Psoas muscle (tissue), 8 donors: ENCODE measurements around the gene SVOPL. TPM values are rescaled to one million over a fixed set of nuclear protein-coding genes. Genes with fewer than 3 reads are reported as not detected.

ENCODE experiments used
- ATAC-seq, 4 donors: fragments of 200-7000 bp; cut with Tn5 transposase; one replicate each; pipeline ENCODE4 v1.9.1; 2020; ENCODE audit warnings: moderate library complexity in 3 of 4, mild to moderate bottlenecking in 2 of 4
- DNase-seq, 2 donors: peaks; one replicate each; pipeline ENCODE4 v3.0.0-alpha.2; 2020
- H3K27ac ChIP-seq: fragments of 200-600 bp; one replicate; pipeline ENCODE4 v1.8.0; 2022
- H3K27me3 ChIP-seq, 3 donors: fragments of 200-600 bp in 1 of 3; one replicate each; pipeline versions ENCODE4 v1.6.1 to v1.8.0; 2013 to 2022; ENCODE audit warnings: low read length in 2 of 3, mild to moderate bottlenecking in 2 of 3, moderate library complexity in 1 of 3; ENCODE audit not compliant: insufficient read depth in 3 of 3
- H3K36me3 ChIP-seq, 2 donors: fragments of 200-600 bp in 1 of 2; one replicate each; pipeline versions ENCODE4 v1.6.1 to v1.8.0; 2013 to 2022; ENCODE audit warnings: low read depth in 1 of 2, mild to moderate bottlenecking in 1 of 2, moderate library complexity in 1 of 2; ENCODE audit not compliant: insufficient read depth in 1 of 2
- H3K4me1 ChIP-seq: fragments of 200-600 bp; one replicate; pipeline ENCODE4 v1.8.0; 2022
- H3K4me3 ChIP-seq: fragments of 200-600 bp; one replicate; pipeline ENCODE4 v1.8.0; 2022; ENCODE audit warnings: mild to moderate bottlenecking
- H3K9me3 ChIP-seq: fragments of 200-600 bp; one replicate; pipeline ENCODE4 v1.8.0; 2022
- WGBS, 3 donors: extraction: QIAGEN DNeasy Blood & Tissue Kit; methylation state at CpG; one replicate each; pipeline versions ENCODE4 v1.1.6 to v1.1.7; 2013; 5-methylcytosine and 5-hydroxymethylcytosine counted together
- intact Hi-C, 2 donors: fragments of 100-400 bp; cut with DNase I; formaldehyde crosslinking; loops; one replicate each; pipeline versions ENCODE4 v1.11.0 to v1.14.2; 2022
- long read RNA-seq, 2 donors: library from polyadenylated mRNA; unstranded; transcript quantifications; one replicate each; pipeline ENCODE4 v2.0.0, GENCODE V29; 2021
- polyA plus RNA-seq, 3 donors: library from polyadenylated mRNA; stranded (reverse); fragments of 200-250 nt; gene quantifications; one replicate each; pipeline ENCODE4 v1.2.3, GENCODE V29; 2013
- total RNA-seq, 4 donors: library from RNA; stranded (reverse); fragmentation: NEBNext Ultra II Directional in 2 of 4; extraction: Animal tissue kit (Norgen Biotek cat#: 25700) in 2 of 4; gene quantifications; one replicate each; pipeline versions ENCODE4 v1.2.1 to v1.2.4, GENCODE V29; 2021 to 2023
- TF ChIP-seq, protein P1 (sequence below): fragments of 200-600 bp; IDR thresholded peaks from one replicate; pipeline ENCODE4 v1.8.0; 2022; ENCODE audit warnings: antibody characterized with exemption
- donor health status: healthy with polysubstance abuse.
- donor health status: DM: no; HTN: no; CAD: no; lungs with moderate emphysema.
- donor health status: Bipolar disorder and iron deficiency.
- donor health status: healthy.
- donor health status: DM: yes; HTN: yes; CAD: no.
- donor health status: DM: no; HTN: no; CAD: no.
- donor health status: DM: no; HTN: no; CAD: no.
- donor health status: DM: yes; HTN: yes; CAD: no.

SVOPL gene, protein sequence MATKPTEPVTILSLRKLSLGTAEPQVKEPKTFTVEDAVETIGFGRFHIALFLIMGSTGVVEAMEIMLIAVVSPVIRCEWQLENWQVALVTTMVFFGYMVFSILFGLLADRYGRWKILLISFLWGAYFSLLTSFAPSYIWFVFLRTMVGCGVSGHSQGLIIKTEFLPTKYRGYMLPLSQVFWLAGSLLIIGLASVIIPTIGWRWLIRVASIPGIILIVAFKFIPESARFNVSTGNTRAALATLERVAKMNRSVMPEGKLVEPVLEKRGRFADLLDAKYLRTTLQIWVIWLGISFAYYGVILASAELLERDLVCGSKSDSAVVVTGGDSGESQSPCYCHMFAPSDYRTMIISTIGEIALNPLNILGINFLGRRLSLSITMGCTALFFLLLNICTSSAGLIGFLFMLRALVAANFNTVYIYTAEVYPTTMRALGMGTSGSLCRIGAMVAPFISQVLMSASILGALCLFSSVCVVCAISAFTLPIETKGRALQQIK
- not detected for total RNA-seq
- under 1 TPM in 1 of 3 donors, not detected in 2; 0.01 TPM for polyA plus RNA-seq
- long read RNA-seq, donor 1: 0 reads
- long read RNA-seq, donor 2: 0 reads

DNA sequence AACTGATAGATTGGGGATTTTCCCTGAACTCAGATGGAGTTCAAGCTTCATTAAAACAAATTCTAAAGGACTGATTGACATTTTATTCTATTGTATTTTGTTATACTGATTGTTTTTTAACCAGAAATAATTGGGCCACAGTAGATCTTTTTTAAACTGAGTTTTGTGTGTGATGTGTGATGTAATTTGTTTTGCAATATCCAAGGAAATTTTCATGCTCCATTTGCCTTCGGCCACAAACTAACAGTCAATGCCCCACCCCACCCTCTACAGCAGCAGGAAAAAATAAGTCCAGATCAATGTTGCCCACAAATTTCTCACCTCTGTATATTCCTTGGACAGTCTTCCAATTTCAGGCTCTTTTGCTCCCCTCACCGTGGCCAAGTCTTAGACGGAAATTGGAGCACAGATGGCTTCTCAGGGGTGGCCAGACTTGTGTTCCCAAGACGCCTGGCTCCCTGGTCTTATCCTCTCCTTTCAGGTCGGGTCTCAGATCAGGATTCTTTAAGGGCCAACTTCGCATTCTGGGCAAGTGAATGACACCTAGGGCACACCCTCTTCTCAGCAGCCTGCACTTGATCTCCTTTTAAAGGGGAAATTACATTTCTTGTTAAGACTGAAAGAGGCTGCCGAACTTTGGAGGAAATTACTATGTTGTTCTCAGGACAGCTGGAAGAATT, at the start of gene SVOPL:
Gene SVOPL, minus strand, starts transcription at position 506 of the 680 bp plus-strand sequence. CDS start 22,317 bp downstream, outside the sequence.
- no peaks in the 10 kb centered on the region for H3K36me3 ChIP-seq
- TF ChIP-seq, protein P1, sequence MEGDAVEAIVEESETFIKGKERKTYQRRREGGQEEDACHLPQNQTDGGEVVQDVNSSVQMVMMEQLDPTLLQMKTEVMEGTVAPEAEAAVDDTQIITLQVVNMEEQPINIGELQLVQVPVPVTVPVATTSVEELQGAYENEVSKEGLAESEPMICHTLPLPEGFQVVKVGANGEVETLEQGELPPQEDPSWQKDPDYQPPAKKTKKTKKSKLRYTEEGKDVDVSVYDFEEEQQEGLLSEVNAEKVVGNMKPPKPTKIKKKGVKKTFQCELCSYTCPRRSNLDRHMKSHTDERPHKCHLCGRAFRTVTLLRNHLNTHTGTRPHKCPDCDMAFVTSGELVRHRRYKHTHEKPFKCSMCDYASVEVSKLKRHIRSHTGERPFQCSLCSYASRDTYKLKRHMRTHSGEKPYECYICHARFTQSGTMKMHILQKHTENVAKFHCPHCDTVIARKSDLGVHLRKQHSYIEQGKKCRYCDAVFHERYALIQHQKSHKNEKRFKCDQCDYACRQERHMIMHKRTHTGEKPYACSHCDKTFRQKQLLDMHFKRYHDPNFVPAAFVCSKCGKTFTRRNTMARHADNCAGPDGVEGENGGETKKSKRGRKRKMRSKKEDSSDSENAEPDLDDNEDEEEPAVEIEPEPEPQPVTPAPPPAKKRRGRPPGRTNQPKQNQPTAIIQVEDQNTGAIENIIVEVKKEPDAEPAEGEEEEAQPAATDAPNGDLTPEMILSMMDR: no peak
- no peak within 1 kb of the TSS for H3K4me3 ChIP-seq
- no peaks in the 10 kb centered on the region for H3K4me1 ChIP-seq
- no peaks in the 10 kb centered on the region for H3K27me3 ChIP-seq
- WGBS, 3 donors: 36 to 45% (median 39%) methylated on average over 7 of the region's 7 CpGs
- DNase-seq (no peak), ATAC-seq (no peak)
- H3K9me3 ChIP-seq: no peaks in the 10 kb centered on the region
- H3K27ac ChIP-seq: no peak within 1 kb of the TSS
- intact Hi-C loops: no loop called here

DNA sequence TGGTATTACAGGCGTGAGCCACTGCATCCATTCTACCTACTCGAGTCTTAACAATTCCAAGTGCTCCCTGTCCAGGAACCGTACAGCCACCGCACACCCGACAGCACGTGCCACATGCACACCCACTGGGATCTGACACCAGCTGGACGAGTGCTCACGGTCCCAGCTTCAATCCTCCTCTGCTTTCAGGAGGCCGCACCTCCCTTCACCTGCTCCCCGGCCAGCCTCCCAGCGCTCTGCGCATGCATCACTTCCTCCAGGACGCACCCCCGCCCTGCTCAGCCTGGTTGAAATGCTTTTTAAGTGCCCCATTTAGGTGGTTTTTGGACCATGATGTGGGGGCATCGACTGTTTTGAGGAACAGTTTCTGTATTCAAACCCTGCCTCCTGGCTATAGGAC, 49.3 kb upstream of the SVOPL start:
- Histone ChIP-seq H3K4me3 (no peak overlapping the region), H3K9me3 (no peaks in the 10 kb centered on the region), H3K27ac (no peak overlapping the region), H3K36me3 (no peaks in the 10 kb centered on the region), H3K4me1 (no peaks in the 10 kb centered on the region), H3K27me3 (peaks cover 0 to 2% (median 0%) of the 10 kb centered on the region in 3 donors)
- TF ChIP-seq, protein P1: no peak
- DNase-seq (no peak), ATAC-seq (no peak)
- 83 to 91% (median 86%) methylated on average over 15 of the region's 15 CpGs for WGBS, 3 donors
- intact Hi-C loops: no loop called here

DNA sequence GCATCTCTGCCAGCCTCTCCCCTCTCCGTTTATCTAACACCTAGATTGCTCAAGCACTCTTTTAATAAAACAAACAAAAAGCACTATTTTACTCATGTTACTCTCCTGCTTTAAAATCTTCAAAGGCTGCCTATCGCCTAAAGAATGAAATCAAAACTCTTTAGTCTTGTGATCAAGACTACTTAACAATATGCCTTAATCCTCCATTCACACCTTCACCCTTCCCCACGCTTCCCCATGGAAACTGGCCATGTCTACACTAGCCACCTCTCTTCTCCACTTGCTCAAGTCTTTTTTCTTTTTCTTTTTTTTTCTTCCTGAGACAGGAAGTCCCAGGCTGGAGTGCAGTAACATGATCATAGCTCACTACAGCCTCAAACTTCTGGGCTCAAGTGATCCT, 48.8 kb upstream of the SVOPL start:
- H3K4me1 ChIP-seq: no peaks in the 10 kb centered on the region
- intact Hi-C loops: loop anchor here in 1 of 2 donors (10.0 kb wide), 1 partner anchor 585 kb away; no protein-coding TSS in a partner anchor
- H3K4me3 ChIP-seq: no peak overlapping the region
- DNase-seq (no peak), ATAC-seq (no peak)
- H3K27ac ChIP-seq: no peak overlapping the region
- H3K27me3 ChIP-seq: peaks cover 0 to 2% (median 0%) of the 10 kb centered on the region in 3 donors
- TF ChIP-seq, protein P1: no peak
- H3K36me3 ChIP-seq: no peaks in the 10 kb centered on the region
- WGBS, 3 donors: 75 to 90% (median 82%) methylated on average over 3 of the region's 3 CpGs
- H3K9me3 ChIP-seq: no peaks in the 10 kb centered on the region

DNA sequence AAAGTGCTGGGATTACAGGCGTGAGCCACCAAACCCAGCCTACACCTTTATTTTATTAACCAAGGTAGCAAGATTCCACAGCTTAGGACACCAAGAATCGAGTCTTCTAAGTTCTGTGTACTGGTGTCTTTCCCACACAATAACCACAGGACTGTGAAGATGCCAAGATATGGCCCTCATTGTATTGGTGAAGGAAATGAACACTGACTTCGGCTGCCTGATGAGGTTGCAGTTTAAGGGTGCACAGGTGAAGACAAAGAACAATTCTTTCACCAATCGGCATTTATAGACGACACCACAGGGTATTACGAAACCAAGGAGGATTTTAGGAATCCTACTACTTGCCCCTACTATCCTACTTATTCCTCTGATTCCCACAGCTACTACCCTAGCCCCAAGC, 47.5 kb upstream of the SVOPL start:
- H3K9me3 ChIP-seq: no peaks in the 10 kb centered on the region
- DNase-seq (no peak), ATAC-seq (no peak)
- H3K36me3 ChIP-seq: no peaks in the 10 kb centered on the region
- TF ChIP-seq, protein P1: no peak
- intact Hi-C loops: loop anchor here in 1 of 2 donors (10.0 kb wide), 1 partner anchor 584 kb away; no protein-coding TSS in a partner anchor
- H3K4me1 ChIP-seq: no peaks in the 10 kb centered on the region
- H3K27me3 ChIP-seq: peaks cover 0 to 2% (median 0%) of the 10 kb centered on the region in 3 donors
- H3K27ac ChIP-seq: no peak overlapping the region
- WGBS, 3 donors: 90 to 93% (median 92%) methylated on average over 6 of the region's 6 CpGs
- H3K4me3 ChIP-seq: no peak overlapping the region
